ENCODE measurements around the gene GPATCH4.
A peak's percentile ranks its signal among the peaks of the same experiment; 100 is the strongest.

Gene GPATCH4

DNA sequence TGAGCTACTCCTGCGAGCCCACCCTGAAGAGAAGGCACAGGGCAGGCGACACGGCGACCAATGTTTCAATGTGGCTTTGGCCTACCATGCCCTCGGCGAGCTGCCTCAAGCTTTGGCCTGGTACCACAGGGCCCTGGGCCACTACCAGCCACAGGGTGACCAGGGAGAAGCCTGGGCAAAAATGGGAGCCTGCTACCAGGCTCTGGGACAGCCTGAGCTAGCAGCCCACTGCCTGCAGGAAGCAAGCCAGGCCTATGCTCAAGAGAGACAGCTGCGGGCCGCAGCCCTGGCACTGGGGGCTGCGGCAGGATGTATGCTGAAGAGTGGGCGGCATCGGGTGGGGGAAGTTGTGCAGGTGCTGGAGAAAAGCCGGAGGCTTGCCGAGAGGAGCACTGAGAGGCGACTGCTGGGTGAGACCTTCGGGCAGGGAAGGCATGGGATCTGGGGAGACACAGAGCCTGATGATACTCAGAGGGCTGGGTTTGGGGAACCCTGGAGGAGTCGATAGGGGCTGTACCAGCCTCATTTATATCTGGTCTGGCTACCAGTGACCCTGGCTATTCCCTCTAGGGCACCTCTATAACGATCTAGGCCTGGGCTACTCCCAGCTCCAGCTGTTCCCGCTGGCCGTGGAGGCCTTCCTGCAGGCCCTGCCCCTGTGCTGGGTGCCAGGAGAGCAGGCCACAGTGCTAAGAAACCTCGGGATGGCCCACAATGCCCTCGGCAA, 19.5 kb downstream of the GPATCH4 start:
- TF ChIP-seq, protein P1, sequence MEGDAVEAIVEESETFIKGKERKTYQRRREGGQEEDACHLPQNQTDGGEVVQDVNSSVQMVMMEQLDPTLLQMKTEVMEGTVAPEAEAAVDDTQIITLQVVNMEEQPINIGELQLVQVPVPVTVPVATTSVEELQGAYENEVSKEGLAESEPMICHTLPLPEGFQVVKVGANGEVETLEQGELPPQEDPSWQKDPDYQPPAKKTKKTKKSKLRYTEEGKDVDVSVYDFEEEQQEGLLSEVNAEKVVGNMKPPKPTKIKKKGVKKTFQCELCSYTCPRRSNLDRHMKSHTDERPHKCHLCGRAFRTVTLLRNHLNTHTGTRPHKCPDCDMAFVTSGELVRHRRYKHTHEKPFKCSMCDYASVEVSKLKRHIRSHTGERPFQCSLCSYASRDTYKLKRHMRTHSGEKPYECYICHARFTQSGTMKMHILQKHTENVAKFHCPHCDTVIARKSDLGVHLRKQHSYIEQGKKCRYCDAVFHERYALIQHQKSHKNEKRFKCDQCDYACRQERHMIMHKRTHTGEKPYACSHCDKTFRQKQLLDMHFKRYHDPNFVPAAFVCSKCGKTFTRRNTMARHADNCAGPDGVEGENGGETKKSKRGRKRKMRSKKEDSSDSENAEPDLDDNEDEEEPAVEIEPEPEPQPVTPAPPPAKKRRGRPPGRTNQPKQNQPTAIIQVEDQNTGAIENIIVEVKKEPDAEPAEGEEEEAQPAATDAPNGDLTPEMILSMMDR (IDR thresholded peaks at IDR 0.05; ENCODE audit: unreplicated experiment in 3 of 3) = no peak
- Mint-ChIP-seq H3K4me3 (no peak overlapping the region), H3K9me3 (no peaks in the 10 kb centered on the region), H3K36me3 (ENCODE audit: low read depth) (no peaks in the 10 kb centered on the region), H3K27ac (no peak overlapping the region), H3K4me1 (peaks cover 9% of the 10 kb centered on the region), H3K27me3 (ENCODE audit: low read depth) (peaks cover 9% of the 10 kb centered on the region)

GRCh38 chr1:156579472-156579871, 21.8 kb downstream of the GPATCH4 start, which contains the start of gene TTC24:
Gene TTC24 (plus strand): TSS chr1:156579723. CDS start chr1:156581365, 1,642 bp downstream.
- no peaks in the 10 kb centered on the region for H3K36me3 Mint-ChIP-seq (ENCODE audit: low read depth)
- no peak within 1 kb of the TSS for H3K27ac Mint-ChIP-seq
- no peak within 1 kb of the TSS for H3K4me3 Mint-ChIP-seq
- H3K9me3 Mint-ChIP-seq = no peaks in the 10 kb centered on the region
- peaks cover 9% of the 10 kb centered on the region for H3K4me1 Mint-ChIP-seq
- TF ChIP-seq, protein P1 (IDR thresholded peaks at IDR 0.05; ENCODE audit: unreplicated experiment in 3 of 3) = no peak
- peaks cover 8% of the 10 kb centered on the region for H3K27me3 Mint-ChIP-seq (ENCODE audit: low read depth)

- H3K9me3 Mint-ChIP-seq = no peaks in the 10 kb centered on the region
- peaks cover 9% of the 10 kb centered on the region for H3K4me1 Mint-ChIP-seq
- peak overlapping the region; percentile 26 to 87 (median 64) for H3K27ac Mint-ChIP-seq
- peak overlapping the region in 1 of 3 experiments; percentile 4 for H3K4me3 Mint-ChIP-seq
- TF ChIP-seq, protein P1 (IDR thresholded peaks at IDR 0.05; ENCODE audit: unreplicated experiment in 3 of 3) = no peak
- H3K27me3 Mint-ChIP-seq (ENCODE audit: low read depth) = peaks cover 12% of the 10 kb centered on the region
- H3K36me3 Mint-ChIP-seq (ENCODE audit: low read depth) = no peaks in the 10 kb centered on the region
Measured at GRCh38 chr1:156578055-156578454, 23.2 kb downstream of the GPATCH4 start.

DNA sequence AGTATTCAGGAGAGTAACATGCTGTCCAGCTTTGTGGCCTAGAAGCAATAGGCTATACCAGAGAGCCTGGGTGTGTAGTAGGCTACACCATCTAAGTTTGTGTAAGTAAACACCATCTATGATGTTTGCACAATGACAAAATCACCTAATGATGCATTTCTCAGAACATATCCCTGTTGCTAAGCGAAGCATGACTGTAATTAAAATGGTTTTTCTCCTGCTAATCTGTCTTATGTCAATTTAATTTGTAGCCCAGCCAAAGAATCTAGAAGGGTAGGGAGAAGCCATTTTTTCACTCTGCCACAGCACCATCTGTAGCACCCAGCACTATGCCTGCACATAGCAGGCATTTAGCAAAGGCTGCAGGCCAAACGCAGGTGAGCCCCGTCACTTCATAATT, 23.7 kb downstream of the GPATCH4 start:
- Mint-ChIP-seq H3K4me1 (peaks cover 13% of the 10 kb centered on the region), H3K9me3 (no peaks in the 10 kb centered on the region), H3K4me3 (no peak overlapping the region), H3K27me3 (ENCODE audit: low read depth) (peaks cover 12% of the 10 kb centered on the region), H3K36me3 (ENCODE audit: low read depth) (no peaks in the 10 kb centered on the region), H3K27ac (peak overlapping the region; percentile 26 to 87 (median 64))
- TF ChIP-seq, protein P1 (IDR thresholded peaks at IDR 0.05; ENCODE audit: unreplicated experiment in 3 of 3) = no peak

DNA sequence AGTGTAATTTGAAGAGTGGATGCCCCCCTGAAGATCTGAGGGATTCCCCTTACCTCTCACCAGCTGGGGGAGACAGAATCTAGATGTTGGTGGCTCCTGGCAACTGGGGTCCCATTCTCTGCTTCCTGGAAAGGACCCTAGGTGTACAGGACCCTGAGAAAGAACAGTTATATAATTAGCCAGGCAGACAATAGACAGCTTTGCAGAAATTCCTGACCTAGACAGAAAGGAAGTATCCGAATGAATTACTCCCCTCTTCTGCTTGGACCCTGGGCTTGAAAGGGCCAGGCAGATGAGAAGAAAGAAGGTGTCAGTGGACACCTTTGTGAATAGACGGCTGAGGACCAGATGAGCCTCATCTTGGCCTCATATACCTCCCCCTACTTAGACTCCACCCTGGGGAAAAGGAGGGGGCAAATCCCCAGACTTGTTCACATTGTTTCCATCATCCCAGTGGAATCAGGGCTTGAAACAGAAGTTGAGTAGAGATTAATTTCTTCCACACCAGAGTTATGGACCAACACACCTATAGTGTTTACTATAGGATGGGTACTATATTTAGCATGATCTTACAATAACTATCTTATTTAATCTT, 27.1 kb downstream of the GPATCH4 start:
- TF ChIP-seq, protein P1 (IDR thresholded peaks at IDR 0.05; ENCODE audit: unreplicated experiment in 3 of 3) = no peak
- Mint-ChIP-seq H3K27me3 (ENCODE audit: low read depth) (peaks cover 16% of the 10 kb centered on the region), H3K9me3 (no peaks in the 10 kb centered on the region), H3K27ac (no peak overlapping the region), H3K4me1 (peaks cover 32% of the 10 kb centered on the region), H3K4me3 (peak overlapping the region in 1 of 3 experiments; percentile 24), H3K36me3 (ENCODE audit: low read depth) (peaks cover 5% of the 10 kb centered on the region)

Data from nephron (organoid).